ENCODE measurements around the gene SUCO.

DNA sequence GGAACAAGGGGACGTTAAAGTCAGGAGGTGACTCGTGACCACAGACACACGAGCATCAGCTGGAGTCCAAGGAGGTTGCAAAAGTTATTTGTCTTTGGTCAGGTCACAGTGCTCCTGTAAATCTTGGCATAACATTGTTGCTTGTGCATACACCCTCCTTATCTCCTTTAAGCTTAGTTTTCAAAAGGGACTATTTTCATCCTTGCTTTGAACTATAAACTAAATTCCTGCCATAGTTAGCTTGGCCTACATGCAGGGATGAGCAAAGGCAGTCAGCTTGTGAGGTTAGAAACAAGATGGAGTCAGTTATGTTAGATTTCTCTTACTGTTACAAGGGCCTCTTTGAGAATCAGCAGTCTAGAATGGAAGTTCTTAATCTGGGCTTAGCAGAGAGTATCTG is 97.9 kb downstream of the SUCO start:
- TF ChIP-seq, protein P1, sequence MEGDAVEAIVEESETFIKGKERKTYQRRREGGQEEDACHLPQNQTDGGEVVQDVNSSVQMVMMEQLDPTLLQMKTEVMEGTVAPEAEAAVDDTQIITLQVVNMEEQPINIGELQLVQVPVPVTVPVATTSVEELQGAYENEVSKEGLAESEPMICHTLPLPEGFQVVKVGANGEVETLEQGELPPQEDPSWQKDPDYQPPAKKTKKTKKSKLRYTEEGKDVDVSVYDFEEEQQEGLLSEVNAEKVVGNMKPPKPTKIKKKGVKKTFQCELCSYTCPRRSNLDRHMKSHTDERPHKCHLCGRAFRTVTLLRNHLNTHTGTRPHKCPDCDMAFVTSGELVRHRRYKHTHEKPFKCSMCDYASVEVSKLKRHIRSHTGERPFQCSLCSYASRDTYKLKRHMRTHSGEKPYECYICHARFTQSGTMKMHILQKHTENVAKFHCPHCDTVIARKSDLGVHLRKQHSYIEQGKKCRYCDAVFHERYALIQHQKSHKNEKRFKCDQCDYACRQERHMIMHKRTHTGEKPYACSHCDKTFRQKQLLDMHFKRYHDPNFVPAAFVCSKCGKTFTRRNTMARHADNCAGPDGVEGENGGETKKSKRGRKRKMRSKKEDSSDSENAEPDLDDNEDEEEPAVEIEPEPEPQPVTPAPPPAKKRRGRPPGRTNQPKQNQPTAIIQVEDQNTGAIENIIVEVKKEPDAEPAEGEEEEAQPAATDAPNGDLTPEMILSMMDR (conservative IDR thresholded peaks at IDR 0.05; ENCODE audit: low read depth, low read length) = no peak
- TF ChIP-seq EZH2 (IDR thresholded peaks at IDR 0.05; ENCODE audit: borderline replicate concordance, low read depth, low read length, poor library complexity, severe bottlenecking) = no peak
